Measurements from ENCODE around the gene RBKS.
"Not testable (repeated sequence)": the region's sequence is repeated elsewhere in the genome, so short reads cannot be mapped to it uniquely, and the experiment has no call there.

The RBKS gene

DNA sequence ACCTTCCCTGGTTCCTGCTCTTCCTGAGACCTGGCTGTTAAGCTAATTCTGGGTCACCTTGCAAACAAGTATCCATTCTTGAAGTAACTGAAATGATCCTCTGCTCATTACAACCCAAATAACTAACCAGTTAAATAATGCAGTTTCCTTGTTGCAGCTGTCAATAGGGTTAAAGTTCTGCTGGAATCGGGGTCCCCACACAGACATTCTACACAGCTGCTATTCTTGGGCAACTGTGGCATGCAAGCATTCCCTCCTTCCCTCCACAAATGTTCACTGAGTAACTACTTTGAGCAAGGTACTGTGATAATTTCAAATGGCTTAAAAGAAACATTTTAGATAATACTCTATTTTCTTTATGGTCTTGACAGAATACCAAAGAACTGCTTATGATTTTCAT lies 17.1 kb downstream of the RBKS start:
- no peak for DNase-seq (ENCODE audit: low read depth)

DNA sequence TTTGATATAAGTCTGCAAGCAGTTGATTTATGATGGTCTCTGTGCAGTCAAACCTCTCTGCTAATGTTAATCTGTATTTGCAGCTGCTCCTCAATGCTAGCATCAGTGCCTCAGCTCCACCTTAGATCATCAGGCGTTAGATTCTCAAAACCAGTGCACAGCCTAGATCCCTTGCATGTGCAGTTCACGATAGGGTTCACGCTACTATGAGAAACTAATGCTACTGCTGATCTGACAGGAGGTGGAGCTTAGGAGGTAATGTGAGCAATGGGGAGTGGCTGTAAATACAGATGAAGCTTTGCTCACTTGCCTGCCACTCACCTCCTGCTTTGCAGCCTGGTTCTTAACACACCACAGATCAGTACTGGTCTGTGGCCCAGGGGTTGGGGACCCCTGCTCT lies 18.4 kb downstream of the RBKS start:
- DNase-seq (ENCODE audit: low read depth) = no peak

DNA sequence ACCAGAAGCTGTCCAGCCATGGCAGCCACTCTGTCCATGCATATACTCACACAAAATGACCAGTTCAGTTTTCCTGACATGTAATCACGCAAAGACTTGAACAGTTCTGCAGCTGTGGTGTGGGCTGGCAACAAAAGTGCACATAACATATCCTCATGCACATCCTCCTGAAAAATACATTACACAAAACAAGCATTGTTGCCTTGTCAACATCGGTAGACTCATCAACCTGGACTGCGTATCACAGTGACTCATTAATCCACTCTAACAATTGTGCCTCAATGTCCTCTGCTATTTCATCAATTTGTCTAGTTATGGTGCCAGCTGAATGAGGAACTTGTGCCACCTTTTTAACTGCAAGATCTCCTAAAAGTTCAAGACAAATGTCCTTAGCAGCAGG lies 19.5 kb downstream of the RBKS start:
- DNase-seq (ENCODE audit: low read depth) = no peak

- DNase-seq (ENCODE audit: low read depth) = no peak
Measured at GRCh38 chr2:27869763-27870162, 20.4 kb downstream of the RBKS start.

- DNase-seq (ENCODE audit: low read depth) = no peak
Measured at GRCh38 chr2:27866237-27866636, 23.9 kb downstream of the RBKS start.

GRCh38 chr2:27863955-27864354 lies 26.2 kb downstream of the RBKS start:
- not testable (repeated sequence) for DNase-seq (ENCODE audit: low read depth)

GRCh38 chr2:27863146-27863545 lies 27.0 kb downstream of the RBKS start:
- no peak for DNase-seq (ENCODE audit: low read depth)

DNA sequence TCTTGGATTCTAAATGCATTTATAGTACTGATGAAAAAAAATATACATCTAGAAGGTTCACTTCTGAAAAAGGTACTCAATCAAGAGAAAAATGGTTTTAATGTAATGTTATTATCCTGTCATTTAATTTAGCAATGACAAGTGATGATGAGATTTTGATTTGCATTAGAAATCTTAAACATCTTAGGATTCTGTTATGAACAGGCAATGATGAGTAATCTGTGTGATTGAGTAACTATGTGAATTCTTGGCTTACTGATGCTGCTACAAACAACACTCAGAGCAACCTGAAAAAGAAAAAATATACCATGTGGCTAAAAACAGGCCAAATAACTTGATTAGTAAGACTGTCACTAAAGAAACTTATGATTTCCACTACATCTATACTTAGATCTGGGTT lies 30.1 kb downstream of the RBKS start:
- DNase-seq (ENCODE audit: low read depth) = peak; percentile 76

- DNase-seq (ENCODE audit: low read depth) = peak; percentile 24
Measured at GRCh38 chr2:27857417-27858172, 32.6 kb downstream of the RBKS start.

DNA sequence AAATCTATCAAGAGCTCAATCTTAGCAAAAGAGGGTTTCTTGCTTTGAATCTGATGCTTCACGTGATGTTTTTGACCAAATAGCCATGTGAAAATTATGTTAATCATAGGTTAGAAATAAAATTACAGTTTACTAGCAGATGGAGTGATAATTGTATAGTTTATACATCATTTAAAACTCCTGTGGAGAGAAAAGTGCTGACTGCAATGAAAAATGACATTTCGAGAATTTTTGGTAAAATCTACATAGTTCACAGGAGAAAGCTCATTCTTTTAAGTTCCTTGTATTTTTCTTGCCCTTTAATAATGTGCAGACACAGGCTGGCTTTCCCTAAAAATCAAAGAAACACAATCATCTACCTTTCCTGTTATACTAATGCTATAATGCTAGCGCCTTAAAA lies 33.2 kb downstream of the RBKS start:
- DNase-seq (ENCODE audit: low read depth) = no peak

DNA sequence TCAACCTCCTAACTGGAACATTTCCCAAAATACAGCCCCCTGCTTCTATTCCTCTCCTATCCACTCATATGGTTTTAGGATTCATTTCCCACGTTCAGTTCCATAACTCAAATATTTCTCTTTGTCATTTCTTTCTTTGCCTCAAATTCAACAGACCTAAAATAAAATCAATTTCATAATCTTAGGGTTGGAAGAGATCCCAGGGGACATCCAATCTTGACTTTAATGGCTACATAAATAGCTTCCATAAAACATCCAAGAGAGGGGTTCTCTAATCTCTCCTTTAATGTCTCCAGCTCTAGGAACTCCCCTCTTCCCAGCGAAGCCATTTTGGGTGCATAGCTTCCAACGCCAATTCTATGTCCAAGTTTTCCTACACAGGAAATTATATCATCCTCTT lies 33.8 kb downstream of the RBKS start:
- peak; percentile 19 for DNase-seq (ENCODE audit: low read depth)

DNA sequence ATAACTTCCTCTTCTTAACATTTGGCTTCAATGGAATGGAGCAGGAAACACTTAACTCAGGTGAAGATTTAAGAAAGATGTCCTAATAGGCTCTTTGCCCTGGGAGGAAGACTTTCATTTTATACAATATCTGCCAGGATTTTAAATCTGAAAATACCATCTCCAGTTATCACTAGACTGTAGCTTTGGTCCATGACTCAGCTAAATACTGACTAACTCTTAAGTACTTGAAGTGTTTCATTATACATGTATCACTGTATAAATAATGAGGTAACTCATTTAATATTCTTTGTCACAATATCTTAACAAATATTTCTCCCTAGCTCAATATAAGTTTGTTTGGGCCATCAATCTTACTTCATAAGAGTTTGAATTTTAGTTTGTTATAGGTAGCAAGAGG lies 34.7 kb downstream of the RBKS start:
- peak; percentile 27 for DNase-seq (ENCODE audit: low read depth)

DNA sequence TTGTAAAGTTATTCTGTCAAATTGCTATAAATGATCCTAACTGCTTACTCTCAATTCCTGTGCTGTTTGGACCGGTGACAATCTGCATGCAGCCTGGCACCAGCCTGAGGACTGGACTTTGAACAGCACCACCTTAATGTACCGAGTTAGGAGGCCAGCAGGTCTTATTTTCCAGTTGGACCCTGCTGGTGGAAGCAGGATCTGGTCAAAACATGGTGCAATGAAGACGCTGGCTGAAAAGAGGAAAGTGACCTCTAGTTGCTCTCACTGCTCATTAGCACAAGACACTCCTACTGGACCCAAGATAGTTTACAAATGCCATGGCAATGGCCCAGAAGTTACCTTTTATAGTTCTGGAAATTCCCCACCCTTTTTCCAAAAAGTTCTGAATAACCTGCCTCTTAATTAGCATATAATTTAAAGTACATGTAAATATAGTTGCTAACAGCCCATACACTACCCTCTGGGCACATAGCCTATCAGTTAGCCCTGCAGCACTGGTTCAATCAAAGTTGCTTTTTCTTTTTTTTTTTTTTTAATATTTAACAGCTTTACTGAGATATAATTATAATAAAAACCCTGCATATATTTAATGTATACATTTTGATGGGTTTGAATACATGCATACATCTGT lies 35.8 kb downstream of the RBKS start:
- DNase-seq (ENCODE audit: low read depth) = no peak

DNA sequence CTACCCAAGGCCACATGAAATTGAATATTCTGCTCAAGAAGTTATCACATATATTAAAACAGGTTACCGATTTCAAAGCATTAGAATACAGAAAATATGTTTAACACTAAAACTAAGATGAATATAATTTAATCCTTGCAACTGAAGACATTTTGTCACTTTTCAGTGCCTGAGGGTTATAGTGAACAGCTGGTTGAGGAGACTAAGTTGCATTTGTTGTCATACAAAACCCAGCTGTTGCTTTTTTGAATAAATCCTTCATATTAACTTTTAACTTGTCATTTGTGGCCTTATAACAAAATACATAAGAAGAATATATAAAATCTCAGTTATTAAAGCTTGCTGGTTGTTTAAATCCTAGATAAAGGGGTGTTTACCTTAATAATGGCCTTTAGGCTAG lies 37.5 kb downstream of the RBKS start:
- no peak for DNase-seq (ENCODE audit: low read depth)

DNA sequence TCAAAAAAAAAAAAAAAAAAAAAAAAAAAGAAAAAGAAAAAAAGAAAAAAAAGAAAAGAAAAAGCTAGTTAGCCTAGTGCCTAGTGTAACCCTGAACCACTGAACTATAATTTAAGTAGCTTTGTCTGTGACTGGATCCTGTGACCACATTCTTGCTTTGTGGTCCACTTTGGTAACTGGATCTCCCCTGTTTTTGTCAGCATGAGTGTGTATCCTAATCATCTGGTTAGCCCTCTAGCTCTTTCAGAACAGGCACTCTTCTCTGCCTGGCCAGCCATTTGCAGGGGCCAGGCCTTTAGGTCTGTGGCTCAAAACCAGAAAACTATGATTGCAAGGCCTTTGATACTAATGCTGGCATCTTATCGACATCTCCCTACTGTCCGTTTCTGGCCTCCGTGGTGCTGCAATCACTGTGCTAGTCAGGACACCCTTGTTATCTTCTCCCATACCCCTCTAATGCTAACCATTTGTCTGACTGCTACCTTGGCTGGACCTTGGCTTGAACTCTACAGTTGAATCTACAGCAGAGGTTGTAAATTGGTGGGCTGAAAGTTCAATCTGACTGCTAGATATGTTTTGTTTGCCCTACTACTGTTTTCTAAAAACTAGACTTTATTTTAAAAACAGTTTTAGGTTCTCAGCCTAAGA lies 40.5 kb downstream of the RBKS start:
- peak; percentile 48 for DNase-seq (ENCODE audit: low read depth)

DNA sequence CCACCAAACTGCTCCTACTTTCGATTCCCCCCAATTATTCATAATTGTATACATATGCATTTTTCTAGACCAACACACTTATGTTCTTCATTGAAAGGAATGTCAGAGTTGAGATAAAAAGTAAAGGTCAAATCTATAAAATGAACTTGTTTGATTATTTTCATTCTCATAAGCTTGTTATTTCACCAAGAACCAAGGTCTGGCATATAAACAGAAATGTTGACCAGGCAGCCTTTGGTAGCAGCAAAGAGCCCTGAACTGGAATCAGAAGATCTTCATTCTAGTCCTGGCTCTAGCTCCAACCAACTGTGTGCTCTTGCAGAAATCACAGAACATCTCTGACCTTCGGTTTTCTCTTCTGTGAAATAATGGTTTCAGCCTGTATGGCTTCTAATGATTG lies 42.9 kb downstream of the RBKS start:
- DNase-seq (ENCODE audit: low read depth) = no peak

DNA sequence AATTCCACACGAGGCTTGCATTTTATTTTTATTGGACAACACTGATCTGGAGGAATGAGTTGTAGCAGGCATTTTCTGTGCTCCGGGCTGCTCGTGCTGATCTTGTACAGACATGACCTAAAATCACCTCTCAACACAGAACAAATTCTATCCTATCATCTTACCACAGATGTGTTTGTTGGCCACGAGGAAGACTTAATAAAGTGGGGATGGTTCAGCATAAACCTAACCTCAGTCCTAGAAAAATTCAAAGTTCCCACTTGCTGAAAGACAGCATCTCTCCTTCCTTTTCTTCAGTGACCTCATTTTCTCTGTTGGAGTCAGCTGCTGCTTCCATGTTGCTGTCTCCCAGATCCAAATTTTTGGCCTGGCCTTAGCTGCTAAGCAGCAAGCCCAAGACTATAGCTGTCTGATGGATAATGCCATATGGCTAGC lies 45.3 kb downstream of the RBKS start:
- DNase-seq (ENCODE audit: low read depth) = peak; percentile 19

DNA sequence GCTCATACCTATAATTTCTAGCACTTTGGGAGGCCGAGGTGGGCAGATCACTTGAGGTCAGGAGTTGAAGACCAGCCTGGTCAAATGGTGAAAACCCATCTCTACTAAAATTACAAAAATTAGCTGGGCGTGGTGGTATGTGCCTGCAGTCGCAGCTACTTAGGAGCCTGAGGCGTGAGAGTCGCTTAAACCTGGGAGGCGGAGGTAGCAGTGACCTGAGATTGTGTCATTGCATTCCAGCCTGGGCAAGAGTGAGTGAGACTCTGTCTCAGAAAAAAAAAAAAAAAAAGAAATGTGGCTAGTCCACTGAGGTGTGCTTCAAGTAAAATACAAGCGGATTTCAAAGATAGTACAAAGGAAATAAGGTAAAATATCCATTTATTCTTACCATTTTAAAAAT lies 46.2 kb downstream of the RBKS start:
- no peak for DNase-seq (ENCODE audit: low read depth)

DNA sequence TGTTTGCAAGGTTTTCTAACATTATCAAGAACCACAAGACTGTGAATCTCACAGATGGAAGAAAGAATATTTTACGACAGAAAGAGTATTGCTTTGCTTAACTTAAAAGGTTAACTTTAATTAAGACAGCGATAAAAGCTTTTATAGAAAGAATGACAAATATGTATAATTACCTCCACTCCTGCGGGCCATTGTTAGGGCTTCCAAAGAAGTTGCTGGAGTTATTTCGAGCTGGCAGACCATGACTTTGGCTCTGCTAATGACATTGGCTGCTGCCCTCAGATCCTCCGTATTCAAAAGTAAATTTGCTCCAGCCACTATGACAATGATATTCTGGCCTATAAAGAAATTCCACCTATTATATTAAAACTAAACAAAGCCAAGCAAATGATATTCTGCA lies 47.3 kb downstream of the RBKS start:
- DNase-seq (ENCODE audit: low read depth) = no peak

- no peak for DNase-seq (ENCODE audit: low read depth)
Measured at GRCh38 chr2:27839022-27839618, 51.1 kb downstream of the RBKS start.

DNA sequence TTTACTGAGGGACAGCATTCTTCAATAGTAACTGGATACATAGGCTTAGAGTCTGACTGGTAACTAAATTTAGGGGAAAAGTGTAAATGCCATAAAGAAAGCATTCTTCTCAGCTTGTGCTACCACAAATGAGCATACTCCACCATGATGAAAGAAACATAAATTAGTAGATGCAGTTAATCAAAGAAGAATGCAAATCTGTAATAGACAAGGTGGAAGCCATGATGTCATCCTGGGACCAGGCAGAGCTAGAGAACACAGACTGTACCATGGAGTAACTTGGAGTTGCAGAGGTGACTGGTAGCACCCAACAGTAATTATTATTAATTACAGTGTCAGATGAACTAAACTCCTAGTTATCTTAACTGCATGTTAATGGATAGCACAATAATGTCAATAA lies 51.7 kb downstream of the RBKS start:
- DNase-seq (ENCODE audit: low read depth) = no peak

DNA sequence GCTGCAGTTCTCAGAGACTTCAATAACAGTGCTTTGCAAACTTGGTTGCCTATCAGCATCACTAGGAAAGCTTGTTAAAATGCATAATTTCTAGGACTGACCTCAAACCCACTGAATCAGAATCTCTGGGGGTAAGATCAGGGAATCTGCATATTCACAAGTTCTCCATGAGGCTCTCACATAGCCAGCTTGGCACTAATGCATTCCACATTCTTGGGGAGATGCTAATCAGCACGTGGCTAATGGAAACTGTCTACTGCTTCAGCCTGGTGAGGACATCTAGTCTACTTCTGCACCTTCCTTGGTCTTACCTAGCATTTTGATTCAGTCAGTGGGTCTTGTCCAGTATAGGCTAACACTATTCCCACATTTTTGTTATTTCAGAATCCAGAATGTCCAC lies 56.3 kb downstream of the RBKS start:
- DNase-seq (ENCODE audit: low read depth) = peak; percentile 26

DNA sequence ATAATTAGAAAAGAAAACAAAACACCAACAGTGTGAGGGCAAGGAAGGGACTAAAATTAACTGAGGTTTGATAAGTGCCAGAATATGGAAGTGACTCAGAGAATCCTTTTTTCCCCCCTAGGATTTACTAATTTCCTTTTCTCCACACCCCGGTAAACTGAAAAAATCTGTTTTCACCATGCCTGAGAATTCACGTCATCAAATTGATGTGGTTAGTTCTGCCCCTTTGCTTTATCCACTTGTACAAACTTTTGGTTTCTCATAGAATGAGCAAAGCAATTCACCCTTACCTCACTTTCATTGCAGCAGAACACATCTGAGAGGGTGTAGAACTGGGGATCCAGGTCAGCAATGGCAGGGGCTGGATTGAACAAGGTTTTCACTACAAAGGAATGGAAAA lies 57.8 kb downstream of the RBKS start:
- peak; percentile 56 for DNase-seq (ENCODE audit: low read depth)

All from fibroblast of gingiva (primary cell).